Uterus (tissue), 4 donors: Measurements from ENCODE around the gene LEUTX. TPM values are rescaled to one million over a fixed set of nuclear protein-coding genes. Genes with fewer than 3 reads are reported as not detected.
A peak's percentile ranks its signal among the peaks of the same experiment; 100 is the strongest.

Source experiments
- DNase-seq, 2 donors: peaks; one replicate each; pipeline ENCODE4 v3.0.0-alpha.2; 2019 to 2020
- H3K27ac ChIP-seq, 2 donors: fragments of 200-600 bp; sonication (generic); 1 replicate in 1 of 2; 2 replicates in 1 of 2; pipeline ENCODE4 v1.5.1; 2016 to 2018
- H3K27me3 ChIP-seq, 2 donors: fragments of 200-600 bp; sonication (generic); one replicate each; pipeline ENCODE4 v1.5.1; 2018 to 2019; ENCODE audit warnings: control low read depth in 1 of 2
- H3K36me3 ChIP-seq, 2 donors: fragments of 200-600 bp; sonication (generic); one replicate each; pipeline ENCODE4 v1.5.1; 2019; ENCODE audit warnings: control low read depth in 1 of 2
- H3K4me1 ChIP-seq, 2 donors: fragments of 200-600 bp; sonication (generic); one replicate each; pipeline ENCODE4 v1.5.1; 2018 to 2019; ENCODE audit warnings: control low read depth in 1 of 2
- H3K4me3 ChIP-seq, 2 donors: fragments of 200-600 bp; sonication (generic); 1 replicate in 1 of 2; 2 replicates in 1 of 2; pipeline ENCODE4 v1.5.1; 2018 to 2019; ENCODE audit warnings: mild to moderate bottlenecking in 1 of 2
- H3K9me3 ChIP-seq, 2 donors: fragments of 200-600 bp; sonication (generic); one replicate each; pipeline ENCODE4 v1.5.1; 2019; ENCODE audit warnings: control low read depth in 1 of 2
- POLR2A ChIP-seq, 2 donors: fragments of 450-650 bp; IDR thresholded peaks; one replicate each; pipeline ENCODE4 v1.6.1; 2016; ENCODE audit warnings: antibody characterized with exemption in 2 of 2, mild to moderate bottlenecking in 1 of 2, moderate library complexity in 1 of 2
- intact Hi-C: fragments of 100-400 bp; cut with DNase I; formaldehyde crosslinking; loops from one replicate; pipeline ENCODE4 v1.15.1; 2023; ENCODE audit warnings: low total_unique reads
- total RNA-seq, 4 donors: library from RNA; depleted of rRNA in 3 of 4; stranded (reverse); fragments of >200 nt in 3 of 4; gene quantifications; one replicate each; pipeline versions ENCODE4 v1.1.0 to v1.2.4, GENCODE V29; 2014 to 2023
- TF ChIP-seq, protein P1 (sequence below), 4 experiments: fragments of 200-600 bp in 2 of 4; fragments of 450-650 bp in 2 of 4; sonication (generic) in 2 of 4; IDR thresholded peaks; one replicate each; pipeline ENCODE4 v1.5.1; 2016 to 2019; ENCODE audit warnings: antibody characterized with exemption in 4 of 4, mild to moderate bottlenecking in 2 of 4, moderate library complexity in 1 of 4
- donor health status: DM: yes; HTN: yes; CAD: no.

The LEUTX gene
- total RNA-seq, 4 donors from 2014 or later = not detected

GRCh38 chr19:39825093-39825463 lies 46.4 kb downstream of the LEUTX start:
- H3K9me3 ChIP-seq = no peaks in the 10 kb centered on the region
- no peak for DNase-seq
- H3K4me3 ChIP-seq = peak overlapping the region in 1 of 2 donors; percentile 62
- no peaks in the 10 kb centered on the region for H3K36me3 ChIP-seq
- intact Hi-C loops = no loop called here
- no peaks in the 10 kb centered on the region for H3K4me1 ChIP-seq
- TF ChIP-seq POLR2A (IDR thresholded peaks at IDR 0.05) = no peak
- TF ChIP-seq, protein P1, sequence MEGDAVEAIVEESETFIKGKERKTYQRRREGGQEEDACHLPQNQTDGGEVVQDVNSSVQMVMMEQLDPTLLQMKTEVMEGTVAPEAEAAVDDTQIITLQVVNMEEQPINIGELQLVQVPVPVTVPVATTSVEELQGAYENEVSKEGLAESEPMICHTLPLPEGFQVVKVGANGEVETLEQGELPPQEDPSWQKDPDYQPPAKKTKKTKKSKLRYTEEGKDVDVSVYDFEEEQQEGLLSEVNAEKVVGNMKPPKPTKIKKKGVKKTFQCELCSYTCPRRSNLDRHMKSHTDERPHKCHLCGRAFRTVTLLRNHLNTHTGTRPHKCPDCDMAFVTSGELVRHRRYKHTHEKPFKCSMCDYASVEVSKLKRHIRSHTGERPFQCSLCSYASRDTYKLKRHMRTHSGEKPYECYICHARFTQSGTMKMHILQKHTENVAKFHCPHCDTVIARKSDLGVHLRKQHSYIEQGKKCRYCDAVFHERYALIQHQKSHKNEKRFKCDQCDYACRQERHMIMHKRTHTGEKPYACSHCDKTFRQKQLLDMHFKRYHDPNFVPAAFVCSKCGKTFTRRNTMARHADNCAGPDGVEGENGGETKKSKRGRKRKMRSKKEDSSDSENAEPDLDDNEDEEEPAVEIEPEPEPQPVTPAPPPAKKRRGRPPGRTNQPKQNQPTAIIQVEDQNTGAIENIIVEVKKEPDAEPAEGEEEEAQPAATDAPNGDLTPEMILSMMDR (IDR thresholded peaks at IDR 0.05) = no peak
- peak overlapping the region; percentile 36 to 78 for H3K27ac ChIP-seq
- no peaks in the 10 kb centered on the region for H3K27me3 ChIP-seq

DNA sequence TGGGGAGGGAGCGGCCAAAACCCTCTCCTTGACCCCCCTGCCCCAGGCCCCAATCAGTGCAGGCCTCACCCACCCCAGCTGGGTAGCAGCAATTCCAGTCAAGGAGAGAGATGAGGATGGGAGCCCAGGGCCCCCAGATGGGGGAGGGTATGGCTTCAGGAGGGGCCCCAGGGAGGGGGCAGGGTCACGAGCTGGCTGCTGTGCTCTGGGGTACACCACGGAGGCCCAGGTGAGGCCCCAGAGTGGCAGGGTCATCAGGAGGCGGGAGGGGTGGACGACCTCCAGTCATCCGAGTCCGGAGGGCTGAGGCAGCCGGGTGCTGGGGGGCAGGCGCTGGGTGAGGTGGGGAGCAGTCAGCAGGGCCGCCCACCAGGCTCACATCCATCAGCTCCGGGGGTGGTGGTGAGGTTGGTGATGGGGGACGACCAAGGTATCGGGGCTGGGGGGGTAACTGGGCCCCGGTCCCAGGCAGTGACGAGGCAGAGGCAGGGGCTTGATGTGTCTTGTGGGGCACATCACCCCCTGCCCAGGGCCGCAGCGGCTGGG lies 47.0 kb downstream of the LEUTX start:
- no peaks in the 10 kb centered on the region for H3K4me1 ChIP-seq
- no peak for DNase-seq
- no peak overlapping the region for H3K27ac ChIP-seq
- intact Hi-C loops = no loop called here
- H3K27me3 ChIP-seq = no peaks in the 10 kb centered on the region
- TF ChIP-seq POLR2A (IDR thresholded peaks at IDR 0.05) = no peak
- TF ChIP-seq, protein P1 (IDR thresholded peaks at IDR 0.05) = no peak
- no peak overlapping the region for H3K4me3 ChIP-seq
- H3K36me3 ChIP-seq = no peaks in the 10 kb centered on the region
- no peaks in the 10 kb centered on the region for H3K9me3 ChIP-seq

DNA sequence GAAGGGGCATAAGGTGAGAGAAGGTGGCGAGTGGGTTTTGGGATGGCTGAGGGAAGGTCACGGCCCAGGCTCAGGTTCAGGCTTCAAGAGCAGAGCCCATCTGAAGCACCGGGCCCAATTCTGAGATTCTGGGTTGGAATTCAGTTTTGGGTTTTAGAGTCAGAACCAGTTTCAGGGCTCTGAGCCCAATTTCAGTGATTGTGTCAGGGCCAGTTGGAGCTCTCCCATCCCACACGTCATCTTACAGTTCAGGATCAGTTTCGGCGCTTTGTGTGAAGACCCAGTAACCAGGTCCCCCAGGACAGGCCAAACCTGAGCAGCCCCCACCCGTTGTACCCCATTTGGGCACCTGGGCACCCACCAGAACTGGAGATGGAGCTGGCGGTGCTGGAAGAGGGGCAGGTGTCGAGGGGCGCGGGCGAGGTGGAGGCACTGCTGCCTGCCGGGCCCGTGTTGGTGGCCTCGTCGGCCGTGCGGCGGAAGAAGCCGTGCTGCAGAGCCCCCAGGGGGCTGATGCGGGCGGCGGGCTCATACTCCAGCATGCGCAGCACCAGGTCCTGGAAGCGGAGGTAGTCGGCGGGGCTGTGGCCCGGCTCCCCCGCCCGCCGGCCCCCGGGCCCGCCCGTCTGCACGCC lies 47.8 kb downstream of the LEUTX start:
- TF ChIP-seq, protein P1 (IDR thresholded peaks at IDR 0.05) = no peak
- no peak for TF ChIP-seq POLR2A (IDR thresholded peaks at IDR 0.05)
- intact Hi-C loops = no loop called here
- Histone ChIP-seq H3K27ac (no peak overlapping the region), H3K27me3 (no peaks in the 10 kb centered on the region), H3K4me1 (no peaks in the 10 kb centered on the region), H3K4me3 (no peak overlapping the region), H3K9me3 (no peaks in the 10 kb centered on the region), H3K36me3 (no peaks in the 10 kb centered on the region)
- no peak for DNase-seq

DNA sequence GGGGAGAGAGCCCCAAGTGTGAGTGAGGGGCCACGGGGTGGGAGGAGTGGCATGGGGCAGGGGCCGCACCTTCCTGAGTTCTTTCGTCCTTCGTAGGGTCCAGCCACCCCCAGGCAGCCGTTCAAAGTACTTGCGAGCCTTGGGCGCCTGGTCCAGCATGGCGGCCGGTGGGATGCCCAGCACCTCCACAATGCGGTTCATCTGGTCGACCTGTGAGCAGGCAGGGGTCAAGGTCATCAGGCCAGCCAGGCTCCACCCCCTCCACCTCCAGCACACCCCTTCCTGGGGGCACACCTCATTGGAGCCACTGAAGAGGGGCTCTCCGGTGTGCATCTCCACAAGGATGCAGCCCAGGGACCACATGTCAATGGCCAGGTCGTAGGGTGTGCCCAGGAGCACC lies 48.6 kb downstream of the LEUTX start:
- Histone ChIP-seq H3K4me3 (no peak overlapping the region), H3K27me3 (no peaks in the 10 kb centered on the region), H3K9me3 (no peaks in the 10 kb centered on the region), H3K27ac (no peak overlapping the region), H3K36me3 (no peaks in the 10 kb centered on the region), H3K4me1 (peaks cover 0 to 4% of the 10 kb centered on the region in 2 donors)
- TF ChIP-seq POLR2A (IDR thresholded peaks at IDR 0.05) = no peak
- TF ChIP-seq, protein P1 (IDR thresholded peaks at IDR 0.05) = no peak
- intact Hi-C loops = no loop called here
- no peak for DNase-seq

DNA sequence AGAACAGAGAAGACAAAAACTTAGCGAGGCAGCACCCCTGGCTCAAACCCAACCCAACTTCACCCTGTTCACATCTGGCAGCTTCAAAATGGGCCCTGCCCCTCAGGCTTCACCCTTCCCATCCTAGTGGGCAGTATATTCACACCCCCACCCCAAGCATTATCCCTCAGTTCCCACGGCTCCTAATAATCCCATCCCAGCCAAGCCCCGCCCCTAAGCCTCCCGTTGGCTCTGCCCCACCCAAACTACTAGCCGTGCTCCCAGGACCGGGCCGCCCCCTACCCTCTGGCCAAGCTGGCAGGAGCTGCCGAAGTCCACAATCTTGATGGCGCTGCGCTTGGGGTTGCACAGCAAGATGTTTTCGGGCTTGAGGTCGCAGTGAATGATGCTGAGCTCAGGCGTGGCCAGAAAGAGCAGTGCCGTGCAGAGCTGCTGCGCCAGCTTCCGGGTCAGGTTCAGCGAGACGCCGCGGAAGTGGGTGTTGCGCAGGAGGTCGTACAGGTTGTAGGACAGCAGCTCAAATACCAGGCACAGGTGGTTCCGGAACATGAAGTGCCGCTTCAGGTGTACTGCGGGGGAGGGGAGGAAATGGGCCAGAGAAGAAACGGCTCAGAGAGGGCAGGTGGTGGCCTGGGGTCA lies 49.5 kb downstream of the LEUTX start:
- Histone ChIP-seq H3K4me1 (peaks cover 0 to 13% of the 10 kb centered on the region in 2 donors), H3K9me3 (no peaks in the 10 kb centered on the region), H3K36me3 (no peaks in the 10 kb centered on the region), H3K27ac (no peak overlapping the region), H3K27me3 (no peaks in the 10 kb centered on the region), H3K4me3 (no peak overlapping the region)
- TF ChIP-seq POLR2A (IDR thresholded peaks at IDR 0.05) = no peak
- TF ChIP-seq, protein P1 (IDR thresholded peaks at IDR 0.05) = no peak
- intact Hi-C loops = no loop called here
- DNase-seq = no peak
